WERI-Rb-1 (cell line): ENCODE data around the gene KSR1.
"Not testable (repeated sequence)": the region's sequence is repeated elsewhere in the genome, so short reads cannot be mapped to it uniquely, and the experiment has no call there.

Source experiments
- DNase-seq: peaks from one replicate; pipeline ENCODE4 v3.0.0-alpha.2; 2020
- H3K27ac ChIP-seq: fragments of 250-450 bp; sonication (Bioruptor Pico); 2 replicates; pipeline ENCODE4 v1.5.1; 2020; ENCODE audit warnings: mild to moderate bottlenecking, moderate library complexity
- H3K27me3 ChIP-seq: fragments of 250-450 bp; sonication (Bioruptor Pico); 2 replicates; pipeline ENCODE4 v1.5.1; 2021; ENCODE audit warnings: mild to moderate bottlenecking, low read depth, moderate library complexity; ENCODE audit not compliant: insufficient read depth, severe bottlenecking
- H3K36me3 ChIP-seq: fragments of 250-450 bp; sonication (Bioruptor Pico); 2 replicates; pipeline ENCODE4 v1.5.1; 2020; ENCODE audit warnings: mild to moderate bottlenecking, moderate library complexity
- H3K4me3 ChIP-seq: 2 replicates; pipeline ENCODE4 v1.5.1; 2011; ENCODE audit warnings: low read depth, mild to moderate bottlenecking, control low read depth, low read length
- H3K9me3 ChIP-seq: fragments of 250-450 bp; sonication (Bioruptor Pico); 2 replicates; pipeline ENCODE4 v1.5.1; 2021; ENCODE audit warnings: mild to moderate bottlenecking, moderate library complexity; ENCODE audit not compliant: severe bottlenecking
- CTCF ChIP-seq: IDR thresholded peaks from 2 replicates; pipeline ENCODE4 v1.5.1; 2011; ENCODE audit warnings: low read depth, mild to moderate bottlenecking, control low read depth, inconsistent platforms, low read length

KSR1 gene

GRCh38 chr17:27429666-27430382 lies 26.4 kb upstream of the KSR1 start:
- no peak overlapping the region for H3K27ac ChIP-seq
- no peaks in the 10 kb centered on the region for H3K9me3 ChIP-seq
- no peak for TF ChIP-seq CTCF
- H3K4me3 ChIP-seq = no peak overlapping the region
- H3K36me3 ChIP-seq = no peaks in the 10 kb centered on the region
- no peaks in the 10 kb centered on the region for H3K27me3 ChIP-seq
- no peak for DNase-seq

DNA sequence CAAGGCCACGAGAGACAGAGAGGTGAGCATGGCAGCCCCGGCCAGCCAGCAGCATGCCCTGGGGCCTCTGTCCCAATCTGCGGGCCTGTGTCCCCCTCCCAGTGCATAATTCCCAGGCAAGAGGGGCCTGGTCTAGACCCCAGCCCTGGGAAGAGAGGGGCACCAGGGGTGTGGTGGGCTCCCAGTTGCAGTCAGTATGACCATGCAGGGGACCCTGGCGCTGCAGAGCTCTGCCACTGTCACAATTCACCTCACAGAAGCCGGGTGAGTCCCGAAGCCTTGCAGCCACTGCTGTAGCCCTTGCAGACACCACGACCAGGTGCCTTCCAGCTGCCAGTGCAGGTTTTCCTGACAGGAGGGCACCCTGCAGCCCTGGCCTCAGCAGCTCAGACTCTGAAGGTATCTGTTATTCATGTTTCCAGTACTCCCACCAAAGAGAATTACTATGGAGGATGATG lies 25.8 kb upstream of the KSR1 start:
- Histone ChIP-seq H3K27me3 (no peaks in the 10 kb centered on the region), H3K27ac (no peak overlapping the region), H3K4me3 (no peak overlapping the region), H3K9me3 (no peaks in the 10 kb centered on the region), H3K36me3 (no peaks in the 10 kb centered on the region)
- TF ChIP-seq CTCF = no peak
- DNase-seq = no peak

GRCh38 chr17:27430882-27431491 lies 25.3 kb upstream of the KSR1 start:
- Histone ChIP-seq H3K4me3 (no peak overlapping the region), H3K27me3 (no peaks in the 10 kb centered on the region), H3K36me3 (no peaks in the 10 kb centered on the region), H3K9me3 (no peaks in the 10 kb centered on the region), H3K27ac (no peak overlapping the region)
- DNase-seq = peak; percentile 70
- peak; percentile 94 for TF ChIP-seq CTCF

DNA sequence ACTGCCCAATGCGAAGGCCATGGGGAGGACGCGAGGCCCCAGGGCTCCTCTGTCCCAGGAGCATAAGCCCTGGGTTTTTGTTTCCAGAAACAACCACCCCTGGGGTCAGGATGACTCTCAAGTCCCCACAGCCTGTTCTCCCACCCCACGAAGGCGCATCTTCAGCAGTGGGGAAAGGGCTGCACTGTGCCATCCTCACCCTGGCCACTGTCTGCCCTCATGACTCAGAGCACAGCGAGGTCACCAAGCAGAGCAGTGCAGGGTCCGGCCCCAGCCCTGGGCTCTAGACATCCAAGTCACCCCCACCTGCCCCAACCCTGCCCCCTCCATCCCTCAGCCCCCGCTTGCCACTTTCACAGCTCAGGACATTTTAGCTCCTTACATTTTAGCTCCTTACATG lies 22.7 kb upstream of the KSR1 start:
- H3K27ac ChIP-seq = no peak overlapping the region
- H3K9me3 ChIP-seq = no peaks in the 10 kb centered on the region
- H3K4me3 ChIP-seq = no peak overlapping the region
- H3K36me3 ChIP-seq = no peaks in the 10 kb centered on the region
- no peak for TF ChIP-seq CTCF
- no peaks in the 10 kb centered on the region for H3K27me3 ChIP-seq
- DNase-seq = no peak

DNA sequence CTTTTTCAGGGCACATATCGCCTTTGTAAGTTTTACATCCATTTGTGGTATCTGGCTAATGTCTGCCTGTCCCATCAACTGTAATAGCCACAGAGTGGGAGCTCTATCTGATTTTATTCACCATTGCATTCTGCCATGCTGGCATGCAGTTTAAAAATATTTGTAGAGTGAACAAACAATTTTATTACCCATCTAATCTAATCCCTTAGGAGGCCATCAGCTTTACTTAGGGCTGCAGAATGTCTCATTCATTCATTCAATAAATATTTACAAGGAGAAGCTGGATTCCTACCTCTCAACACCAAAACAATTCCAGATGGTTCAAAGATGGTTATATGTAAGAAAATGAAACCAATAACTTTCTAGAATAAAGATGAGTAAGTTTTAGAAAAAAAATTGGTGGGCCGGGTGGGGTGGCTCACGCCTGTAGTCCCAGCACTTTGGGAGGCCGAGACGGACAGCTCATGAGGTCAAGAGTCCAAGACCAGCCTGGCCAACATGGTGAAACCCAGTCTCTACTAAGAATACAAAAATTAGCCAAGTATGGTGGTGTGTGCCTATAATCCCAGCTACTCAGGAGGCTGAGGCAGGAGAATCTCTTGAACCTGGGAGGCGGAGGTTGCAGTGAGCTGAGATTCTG lies 20.7 kb upstream of the KSR1 start:
- H3K27ac ChIP-seq, DNase-seq, H3K27me3 ChIP-seq, H3K9me3 ChIP-seq, H3K4me3 ChIP-seq, H3K36me3 ChIP-seq: not testable (repeated sequence)

- Histone ChIP-seq H3K27me3 (no peaks in the 10 kb centered on the region), H3K27ac (no peak overlapping the region), H3K9me3 (no peaks in the 10 kb centered on the region), H3K36me3 (no peaks in the 10 kb centered on the region), H3K4me3 (no peak overlapping the region)
- no peak for DNase-seq
- TF ChIP-seq CTCF = no peak
These were observed 17.8 kb upstream of the KSR1 start for GRCh38 chr17:27438348-27438998.
